ENCODE measurements around the gene DNAJC17. TPM values are rescaled to one million over a fixed set of nuclear protein-coding genes. Genes with fewer than 3 reads are reported as not detected.

DNAJC17 gene
- total and polyA plus RNA-seq, 2 of the 13 experiments (the other 11 are each of a cell fraction or from before 2014, with no cell fraction given) = 22.2 to 26.5 TPM

DNA sequence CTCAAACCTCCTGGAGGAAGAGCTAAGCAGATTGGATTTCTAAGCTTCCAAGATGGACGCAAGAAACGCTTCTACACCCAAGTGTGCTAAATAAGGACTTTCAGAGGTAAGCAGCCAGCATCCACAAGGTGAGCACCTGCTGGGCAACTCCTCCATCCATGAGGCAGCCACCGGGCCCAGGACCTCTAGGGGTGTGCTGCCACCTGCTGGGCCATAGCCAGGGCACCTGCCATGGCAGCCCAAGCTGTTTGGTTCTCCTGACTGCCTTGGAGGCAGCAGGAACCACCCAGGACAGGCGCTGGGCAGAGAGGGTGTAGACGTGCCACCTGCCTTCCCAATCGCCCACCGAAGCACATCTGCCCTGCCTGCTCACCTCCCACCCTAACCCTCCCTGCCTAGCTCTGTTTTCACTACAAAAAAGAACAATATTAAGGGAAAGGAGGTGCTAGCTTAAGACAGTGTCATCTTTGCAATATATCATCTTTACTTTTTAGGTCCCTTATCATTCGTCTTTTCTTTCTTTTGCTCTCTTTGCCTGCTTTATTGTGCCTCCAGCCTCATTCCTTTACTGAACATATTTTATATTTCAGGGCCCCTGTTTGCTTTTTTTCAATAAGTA is 24.6 kb downstream of the DNAJC17 start (continued):
- TF ChIP-seq PTBP1 (IDR thresholded peaks at IDR 0.05; ENCODE audit: low read depth, low read length, poor library complexity, severe bottlenecking) = no peak
- peak; percentile 48 for TF ChIP-seq SAP130 (CRISPR knock-in tag; IDR thresholded peaks at IDR 0.05; ENCODE audit: low read depth)
- no peak for TF ChIP-seq SOX13 (IDR thresholded peaks at IDR 0.05)
- TF ChIP-seq SOX13 (CRISPR knock-in tag; conservative IDR thresholded peaks at IDR 0.05 in 1 of 2, IDR thresholded peaks at IDR 0.05 in 1 of 2) = peak in 1 of 2 experiments; percentile 29; a peak in 1 of 4 replicates
- TF ChIP-seq AHR (CRISPR knock-in tag; IDR thresholded peaks at IDR 0.05) = peak; percentile 66; the same call in 1 of the 2 replicates
- peak; percentile 86 for TF ChIP-seq IRF2 (CRISPR knock-in tag; IDR thresholded peaks at IDR 0.05)
- no peak for TF ChIP-seq MAFK (conservative IDR thresholded peaks at IDR 0.05 in 1 of 2, IDR thresholded peaks at IDR 0.05 in 1 of 2; ENCODE audit: low read length in 2 of 2)
- TF ChIP-seq, protein P1, sequence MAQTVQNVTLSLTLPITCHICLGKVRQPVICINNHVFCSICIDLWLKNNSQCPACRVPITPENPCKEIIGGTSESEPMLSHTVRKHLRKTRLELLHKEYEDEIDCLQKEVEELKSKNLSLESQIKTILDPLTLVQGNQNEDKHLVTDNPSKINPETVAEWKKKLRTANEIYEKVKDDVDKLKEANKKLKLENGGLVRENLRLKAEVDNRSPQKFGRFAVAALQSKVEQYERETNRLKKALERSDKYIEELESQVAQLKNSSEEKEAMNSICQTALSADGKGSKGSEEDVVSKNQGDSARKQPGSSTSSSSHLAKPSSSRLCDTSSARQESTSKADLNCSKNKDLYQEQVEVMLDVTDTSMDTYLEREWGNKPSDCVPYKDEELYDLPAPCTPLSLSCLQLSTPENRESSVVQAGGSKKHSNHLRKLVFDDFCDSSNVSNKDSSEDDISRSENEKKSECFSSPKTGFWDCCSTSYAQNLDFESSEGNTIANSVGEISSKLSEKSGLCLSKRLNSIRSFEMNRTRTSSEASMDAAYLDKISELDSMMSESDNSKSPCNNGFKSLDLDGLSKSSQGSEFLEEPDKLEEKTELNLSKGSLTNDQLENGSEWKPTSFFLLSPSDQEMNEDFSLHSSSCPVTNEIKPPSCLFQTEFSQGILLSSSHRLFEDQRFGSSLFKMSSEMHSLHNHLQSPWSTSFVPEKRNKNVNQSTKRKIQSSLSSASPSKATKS (CRISPR knock-in tag; IDR thresholded peaks at IDR 0.05) = no peak
- TF ChIP-seq ZNF883 (CRISPR knock-in tag; IDR thresholded peaks at IDR 0.05; ENCODE audit: not compliant biosample characterization) = no peak
- TF ChIP-seq ZSCAN25 (CRISPR knock-in tag; IDR thresholded peaks at IDR 0.05) = 0 out of 2 replicates have a peak, but pooled peaks have one; percentile 55
- no peak for TF ChIP-seq REPIN1 (CRISPR knock-in tag; IDR thresholded peaks at IDR 0.05; ENCODE audit: borderline replicate concordance, low read depth)
- TF ChIP-seq KAT8 (CRISPR knock-in tag; IDR thresholded peaks at IDR 0.05) = peak; percentile 60; the same call in 1 of the 2 replicates
- TF ChIP-seq PLRG1 (conservative IDR thresholded peaks at IDR 0.05) = no peak
- TF ChIP-seq KDM5B (CRISPR knock-in tag; IDR thresholded peaks at IDR 0.05; ENCODE audit: borderline replicate concordance) = peak; percentile 36; the same call in 1 of the 2 replicates
- no peak for TF ChIP-seq MBD4 (IDR thresholded peaks at IDR 0.05; ENCODE audit: borderline replicate concordance, low read length)
- TF ChIP-seq ZNF350 (CRISPR knock-in tag; IDR thresholded peaks at IDR 0.05; ENCODE audit: borderline replicate concordance, low read depth) = 0 out of 2 replicates have a peak, but pooled peaks have one; percentile 29
- TF ChIP-seq KDM3A (CRISPR knock-in tag; IDR thresholded peaks at IDR 0.05; ENCODE audit: low read depth) = 0 out of 2 replicates have a peak, but pooled peaks have one; percentile 50
- no peak for TF ChIP-seq ZNF44 (CRISPR knock-in tag; IDR thresholded peaks at IDR 0.05)
- no peak for TF ChIP-seq HDAC6 (IDR thresholded peaks at IDR 0.05; ENCODE audit: low read depth, low read length)
- TF ChIP-seq, protein P2, sequence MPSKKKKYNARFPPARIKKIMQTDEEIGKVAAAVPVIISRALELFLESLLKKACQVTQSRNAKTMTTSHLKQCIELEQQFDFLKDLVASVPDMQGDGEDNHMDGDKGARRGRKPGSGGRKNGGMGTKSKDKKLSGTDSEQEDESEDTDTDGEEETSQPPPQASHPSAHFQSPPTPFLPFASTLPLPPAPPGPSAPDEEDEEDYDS (CRISPR knock-in tag; IDR thresholded peaks at IDR 0.05) = peak; percentile 47; the same call in 1 of the 2 replicates
- TF ChIP-seq, protein P3, sequence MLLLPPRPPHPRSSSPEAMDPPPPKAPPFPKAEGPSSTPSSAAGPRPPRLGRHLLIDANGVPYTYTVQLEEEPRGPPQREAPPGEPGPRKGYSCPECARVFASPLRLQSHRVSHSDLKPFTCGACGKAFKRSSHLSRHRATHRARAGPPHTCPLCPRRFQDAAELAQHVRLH (CRISPR knock-in tag; IDR thresholded peaks at IDR 0.05; ENCODE audit: borderline replicate concordance, low read depth) = peak; percentile 63; the same call in 1 of the 2 replicates
- TF ChIP-seq, protein P4, sequence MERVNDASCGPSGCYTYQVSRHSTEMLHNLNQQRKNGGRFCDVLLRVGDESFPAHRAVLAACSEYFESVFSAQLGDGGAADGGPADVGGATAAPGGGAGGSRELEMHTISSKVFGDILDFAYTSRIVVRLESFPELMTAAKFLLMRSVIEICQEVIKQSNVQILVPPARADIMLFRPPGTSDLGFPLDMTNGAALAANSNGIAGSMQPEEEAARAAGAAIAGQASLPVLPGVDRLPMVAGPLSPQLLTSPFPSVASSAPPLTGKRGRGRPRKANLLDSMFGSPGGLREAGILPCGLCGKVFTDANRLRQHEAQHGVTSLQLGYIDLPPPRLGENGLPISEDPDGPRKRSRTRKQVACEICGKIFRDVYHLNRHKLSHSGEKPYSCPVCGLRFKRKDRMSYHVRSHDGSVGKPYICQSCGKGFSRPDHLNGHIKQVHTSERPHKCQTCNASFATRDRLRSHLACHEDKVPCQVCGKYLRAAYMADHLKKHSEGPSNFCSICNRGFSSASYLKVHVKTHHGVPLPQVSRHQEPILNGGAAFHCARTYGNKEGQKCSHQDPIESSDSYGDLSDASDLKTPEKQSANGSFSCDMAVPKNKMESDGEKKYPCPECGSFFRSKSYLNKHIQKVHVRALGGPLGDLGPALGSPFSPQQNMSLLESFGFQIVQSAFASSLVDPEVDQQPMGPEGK (CRISPR knock-in tag; IDR thresholded peaks at IDR 0.05) = peak; percentile 28; the same call in 1 of the 2 replicates
- peak; percentile 55 for TF ChIP-seq TEAD3 (CRISPR knock-in tag; optimal IDR thresholded peaks at IDR 0.05; ENCODE audit: borderline replicate concordance)
- peak; percentile 53; the same call in 1 of the 2 replicates for TF ChIP-seq TSC22D2 (CRISPR knock-in tag; IDR thresholded peaks at IDR 0.05; ENCODE audit: borderline replicate concordance)
- no peak for TF ChIP-seq ZNF232 (CRISPR knock-in tag; IDR thresholded peaks at IDR 0.05; ENCODE audit: borderline replicate concordance)
- TF ChIP-seq TARDBP (CRISPR knock-in tag; IDR thresholded peaks at IDR 0.05) = no peak
- TF ChIP-seq STAG1 (CRISPR knock-in tag; IDR thresholded peaks at IDR 0.05) = peak; percentile 98

Measured in HepG2 (cell line).